Measurements from ENCODE around the gene RGSL1.

The RGSL1 gene

DNA sequence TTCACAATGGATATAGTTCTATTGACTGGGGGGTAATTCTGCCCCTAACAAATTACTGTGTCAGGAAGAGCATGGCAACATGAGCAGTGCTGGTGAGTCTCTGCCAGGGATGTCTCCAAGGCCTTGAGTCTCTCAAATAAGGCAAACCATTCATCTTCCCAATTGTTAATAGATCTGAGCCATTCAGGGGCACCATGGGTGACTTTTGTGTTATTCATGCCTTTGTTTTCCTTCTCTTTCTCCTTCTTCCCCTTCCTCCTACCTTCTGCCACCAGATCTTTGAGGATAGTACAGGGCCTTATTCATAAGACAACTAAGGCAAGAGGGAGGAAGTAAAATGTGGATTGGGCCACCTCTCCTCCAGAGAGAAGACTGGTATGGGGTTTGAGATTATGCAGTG is at the start of gene RGSL1:
Gene RGSL1 (plus strand): TSS at position 60 of the 400 bp plus-strand sequence. CDS start 20 bp downstream, at position 80.
- no peak for DNase-seq (ENCODE audit: low read depth)

DNA sequence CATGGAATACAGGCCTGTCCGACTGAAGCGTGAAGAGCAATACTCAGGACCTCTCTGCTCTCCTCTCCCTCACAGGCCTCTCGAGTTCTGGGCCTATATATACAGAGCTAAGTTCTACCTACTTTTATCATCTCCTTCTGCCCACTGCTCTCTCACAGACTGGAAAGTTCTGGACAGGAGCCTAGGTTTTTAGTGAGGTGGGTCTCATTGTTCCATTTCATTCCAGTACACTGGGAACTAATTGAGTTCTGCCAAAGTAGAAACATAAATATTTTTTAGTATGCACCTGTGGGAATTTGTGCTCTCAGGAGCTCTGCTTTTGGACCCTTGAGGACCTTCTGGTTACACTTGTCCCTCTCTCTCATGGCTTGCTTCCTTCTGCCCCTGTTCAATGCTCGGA is 49.4 kb upstream of the RGSL1 start, which contains the start of gene TEDDM1:
Gene TEDDM1 (minus strand): TSS at position 101 of the 400 bp plus-strand sequence. CDS start 182 bp downstream, outside the sequence.
- no peak for DNase-seq (ENCODE audit: low read depth)

DNA sequence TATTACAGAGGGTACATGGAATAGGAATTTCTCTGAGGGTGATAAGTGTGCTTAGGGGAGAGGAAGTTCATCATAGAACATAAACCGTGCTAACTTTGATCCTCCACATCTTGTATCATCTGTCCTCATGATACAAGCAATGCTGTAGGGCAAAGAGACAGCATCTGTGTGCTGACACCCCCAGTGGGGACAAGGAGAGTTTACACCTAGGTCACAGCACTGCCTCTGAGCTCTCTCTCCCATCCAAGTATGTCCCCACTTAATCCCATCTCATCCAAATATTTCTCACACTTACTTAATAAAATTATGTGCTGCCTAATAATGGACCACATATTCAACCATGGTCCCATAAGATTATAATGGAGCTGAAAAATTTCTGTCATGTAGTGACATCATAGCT is 45.2 kb upstream of the RGSL1 start:
- no peak for DNase-seq (ENCODE audit: low read depth)

DNA sequence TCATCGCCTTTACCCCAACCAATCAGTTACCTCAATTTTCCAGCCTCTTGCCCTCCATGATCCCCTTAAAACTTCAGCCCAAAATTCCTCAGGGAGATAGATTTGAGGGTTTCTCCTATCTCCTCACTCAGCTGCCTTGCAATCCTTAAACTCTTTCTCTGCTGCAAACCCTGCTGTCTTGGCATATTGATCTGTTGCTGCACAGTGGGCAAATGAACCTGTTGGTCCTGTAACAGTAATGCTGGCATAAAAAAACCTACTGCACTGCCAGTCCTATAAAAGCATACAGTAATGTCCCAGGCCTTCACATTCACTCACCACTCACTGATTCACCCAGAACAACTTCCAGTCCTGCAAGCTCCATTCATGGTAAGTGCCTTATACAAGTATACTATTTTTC is 44.4 kb upstream of the RGSL1 start:
- DNase-seq (ENCODE audit: low read depth), result no peak

DNA sequence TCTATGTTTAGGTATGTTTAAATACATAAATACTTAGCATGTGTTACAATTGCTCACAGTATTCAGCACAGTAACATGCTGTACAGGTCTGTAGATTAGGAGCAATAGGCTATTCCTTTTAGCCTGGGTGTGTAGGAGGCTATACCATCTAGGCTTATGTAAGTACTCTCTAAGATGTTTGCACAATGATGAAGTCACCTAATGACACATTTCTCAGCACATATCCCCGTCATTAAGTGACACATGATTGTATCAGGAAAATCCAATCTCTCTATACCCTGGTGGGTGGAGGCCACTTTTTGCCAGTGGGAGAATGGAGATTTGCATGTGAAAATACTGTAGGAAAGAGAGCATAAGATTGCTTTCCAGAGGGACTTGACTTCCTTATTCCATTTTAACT is 43.9 kb upstream of the RGSL1 start:
- no peak for DNase-seq (ENCODE audit: low read depth)

DNA sequence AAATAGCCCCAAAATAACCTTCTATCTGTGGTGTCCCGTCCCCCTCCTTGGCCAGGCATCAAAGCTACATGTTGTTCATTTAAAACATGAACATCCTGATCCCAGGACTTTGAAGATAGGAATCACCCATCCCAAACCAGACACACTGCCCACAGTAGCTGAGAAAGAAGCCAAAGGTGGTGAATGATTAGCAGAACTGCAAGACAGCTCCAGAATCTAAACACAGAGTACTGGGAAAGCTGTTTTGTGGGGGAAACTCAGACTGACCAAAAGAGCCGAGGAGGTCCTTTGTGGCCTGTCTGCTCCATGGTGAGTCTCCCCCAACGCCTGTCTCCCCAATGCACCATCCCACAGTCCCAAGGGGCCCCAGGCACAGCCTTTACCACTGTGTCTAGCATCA is 42.2 kb upstream of the RGSL1 start:
- DNase-seq (ENCODE audit: low read depth), result no peak

DNA sequence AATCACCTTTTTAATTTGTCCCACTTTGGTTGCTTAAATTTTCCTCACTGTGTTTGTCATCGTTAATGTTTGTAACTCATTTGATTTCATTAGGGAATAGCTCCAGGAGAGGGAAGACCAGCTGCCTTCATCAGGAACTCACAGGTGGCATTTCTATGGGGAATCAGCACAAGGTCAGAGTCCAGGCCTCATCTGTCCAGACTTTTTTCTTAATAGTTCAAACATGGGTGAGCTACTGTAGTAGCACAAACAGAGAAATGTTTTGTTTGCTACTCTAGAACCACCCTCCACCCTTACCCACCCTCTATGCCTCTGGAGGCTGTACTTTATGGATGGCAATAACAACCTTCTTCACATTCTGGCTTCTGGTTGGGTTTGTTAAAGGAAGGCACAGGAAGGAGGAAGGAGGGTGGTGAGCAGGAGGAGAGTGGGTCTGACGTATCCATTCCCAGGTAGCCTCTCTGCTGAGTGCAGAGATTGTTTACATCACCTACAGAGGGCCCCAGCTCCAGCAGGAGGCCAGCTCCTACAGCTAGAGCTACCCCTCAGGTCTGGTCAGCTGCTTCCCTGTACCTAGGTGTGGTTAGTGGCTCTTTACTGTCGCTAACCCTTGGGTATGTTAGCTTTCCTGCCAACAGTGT is 41.4 kb upstream of the RGSL1 start:
- no peak for DNase-seq (ENCODE audit: low read depth)

DNA sequence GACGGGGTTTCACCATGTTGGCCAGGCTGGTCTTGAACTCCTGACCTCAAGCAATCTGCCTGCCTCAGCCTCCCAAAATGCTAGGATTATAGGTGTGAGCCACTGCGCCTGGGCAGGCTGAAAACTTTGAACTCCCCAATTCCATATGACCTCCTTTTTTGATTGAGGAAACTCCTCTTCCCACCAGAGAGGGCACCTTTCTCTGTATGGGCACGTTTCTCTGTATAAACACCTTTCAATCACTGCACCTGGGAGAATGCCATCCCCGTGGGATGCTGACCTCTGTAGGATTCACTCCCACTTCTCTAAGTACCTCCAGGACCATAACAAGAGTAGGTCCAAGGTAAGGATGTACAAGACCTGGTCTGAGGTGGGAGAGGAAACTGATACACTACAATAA is 39.8 kb upstream of the RGSL1 start:
- no peak for DNase-seq (ENCODE audit: low read depth)

DNA sequence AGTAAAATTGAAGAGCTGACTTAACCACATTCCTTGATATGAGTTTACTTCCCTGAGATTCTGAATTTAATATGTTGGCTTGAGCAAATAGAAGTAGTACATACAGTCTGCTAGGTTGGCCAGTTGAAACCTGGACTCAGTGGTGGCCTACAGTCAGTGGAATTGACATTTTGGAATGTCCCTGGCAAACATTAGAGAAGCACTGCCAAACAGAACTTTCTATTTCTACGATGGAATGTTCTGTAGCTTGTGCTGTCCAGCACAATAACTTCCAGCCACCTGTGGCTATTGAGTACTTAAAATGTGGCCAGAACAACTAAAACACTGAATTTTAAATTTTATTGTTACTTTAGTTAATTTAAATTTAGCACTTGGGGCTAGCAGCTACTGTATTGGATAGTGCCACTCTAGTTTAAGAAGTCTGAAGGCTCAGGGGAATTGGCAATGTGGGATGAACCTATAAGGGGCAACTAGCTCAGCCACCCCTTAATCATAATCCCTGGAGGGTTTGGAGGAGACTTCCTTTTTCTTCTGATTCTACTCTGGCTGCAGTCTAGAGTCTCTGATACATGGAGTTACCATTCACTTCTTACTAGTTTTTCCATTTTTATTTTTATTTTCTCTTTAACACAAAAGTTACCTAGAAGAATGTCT is 39.2 kb upstream of the RGSL1 start:
- DNase-seq (ENCODE audit: low read depth), result no peak

DNA sequence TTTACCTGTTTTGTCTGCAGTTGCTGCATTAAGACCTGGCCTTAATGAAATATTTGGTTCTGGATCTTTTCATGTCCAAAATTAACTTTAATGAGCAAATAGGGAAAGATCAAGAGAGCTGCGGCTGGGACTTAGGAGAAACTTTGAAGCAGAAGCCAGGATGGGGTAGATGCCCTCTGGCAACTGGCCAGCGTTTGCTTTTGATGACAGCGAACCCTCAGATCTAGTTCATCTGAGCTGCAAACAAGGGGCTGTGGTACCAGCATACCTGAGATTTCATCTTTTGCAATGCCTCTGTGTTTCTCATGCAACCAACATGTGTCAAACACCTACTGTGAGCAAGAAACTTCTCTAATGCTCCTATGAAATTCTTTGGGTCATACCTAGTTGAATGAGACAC is 36.5 kb upstream of the RGSL1 start:
- DNase-seq (ENCODE audit: low read depth), result no peak

DNA sequence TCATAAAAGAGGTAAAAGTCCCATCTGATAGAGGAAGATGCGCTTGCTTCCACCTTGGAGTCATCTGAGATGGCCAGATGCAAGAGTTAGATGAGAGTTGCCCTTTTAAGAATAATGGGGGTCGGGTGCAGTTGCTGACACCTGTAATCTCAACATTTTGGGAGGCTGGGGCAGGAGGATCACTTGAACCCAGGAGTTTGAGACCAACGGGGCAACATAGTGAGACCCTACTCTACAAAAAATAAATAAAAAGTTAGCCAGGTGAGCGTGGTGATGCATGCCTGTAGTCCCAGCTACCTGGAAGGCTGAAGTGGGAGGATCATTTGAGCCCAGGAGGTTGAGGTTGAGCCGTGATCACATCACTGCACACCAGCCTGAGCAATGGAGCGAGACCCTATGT is 36.0 kb upstream of the RGSL1 start:
- no peak for DNase-seq (ENCODE audit: low read depth)

DNA sequence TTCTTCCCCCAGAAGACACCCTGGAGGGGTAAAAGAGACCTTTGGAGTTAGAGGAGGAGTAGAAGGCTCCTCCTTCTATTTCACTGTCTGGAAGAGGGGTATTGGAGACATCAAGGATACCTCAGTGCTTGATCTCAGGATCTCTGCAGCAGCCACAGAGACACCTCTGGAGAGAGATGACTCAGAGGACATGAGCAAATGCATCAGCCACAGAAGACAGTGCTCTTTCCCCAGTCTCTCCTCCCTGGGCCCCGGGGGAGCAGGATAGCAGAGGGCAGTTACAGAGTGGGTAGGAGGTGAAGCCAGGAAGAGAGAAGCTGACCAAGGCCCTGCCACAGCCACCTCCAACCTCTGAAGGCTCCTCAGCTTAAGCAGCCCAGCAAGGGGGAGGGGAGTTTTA is 34.2 kb upstream of the RGSL1 start:
- DNase-seq (ENCODE audit: low read depth), result no peak

DNA sequence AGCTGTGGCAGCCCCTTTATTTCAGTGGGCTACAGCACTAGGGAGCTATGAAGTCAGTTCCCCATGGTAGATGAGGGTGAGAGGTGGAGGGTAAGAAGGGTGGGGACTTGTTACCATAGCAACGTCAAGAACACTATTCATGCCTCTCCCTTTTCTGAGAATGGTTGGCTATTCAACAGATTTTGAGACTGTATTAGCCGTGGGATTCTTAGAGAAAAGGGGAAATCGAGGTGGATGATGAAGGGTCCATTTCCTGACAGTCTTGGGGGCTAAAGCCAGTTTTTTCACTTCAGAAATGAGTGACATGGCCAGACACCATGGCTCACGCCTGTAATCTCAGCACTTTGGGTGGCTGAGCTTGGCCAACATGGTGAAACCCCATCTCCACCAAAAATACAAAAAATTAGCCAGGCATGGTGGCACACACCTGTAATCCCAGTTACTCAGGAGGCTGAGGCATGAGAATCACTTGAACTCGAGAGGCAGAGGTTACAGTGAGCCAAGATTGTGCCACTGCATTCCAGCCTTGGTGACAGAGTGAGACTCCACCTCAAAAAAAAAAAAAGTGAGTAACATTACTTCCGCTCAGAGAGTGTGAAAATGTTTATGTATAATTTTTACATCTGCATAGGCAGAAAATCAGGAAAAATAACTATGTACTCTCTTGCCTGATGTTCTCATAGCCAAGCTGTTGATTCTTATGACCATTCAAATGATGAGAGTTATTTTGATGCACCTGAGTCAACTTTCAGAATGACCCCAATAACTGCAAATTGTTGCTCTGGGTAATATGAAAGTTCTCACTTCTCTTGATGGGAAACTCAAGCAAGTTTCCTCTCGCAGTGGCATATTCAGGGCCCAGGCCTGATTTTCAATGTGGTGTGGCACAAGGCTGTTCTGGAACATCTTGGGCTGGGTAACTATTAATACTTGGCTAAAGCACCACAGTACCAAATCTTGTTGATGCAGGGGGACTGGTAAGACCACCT is 23.2 kb upstream of the RGSL1 start:
- no peak for DNase-seq (ENCODE audit: low read depth)

DNA sequence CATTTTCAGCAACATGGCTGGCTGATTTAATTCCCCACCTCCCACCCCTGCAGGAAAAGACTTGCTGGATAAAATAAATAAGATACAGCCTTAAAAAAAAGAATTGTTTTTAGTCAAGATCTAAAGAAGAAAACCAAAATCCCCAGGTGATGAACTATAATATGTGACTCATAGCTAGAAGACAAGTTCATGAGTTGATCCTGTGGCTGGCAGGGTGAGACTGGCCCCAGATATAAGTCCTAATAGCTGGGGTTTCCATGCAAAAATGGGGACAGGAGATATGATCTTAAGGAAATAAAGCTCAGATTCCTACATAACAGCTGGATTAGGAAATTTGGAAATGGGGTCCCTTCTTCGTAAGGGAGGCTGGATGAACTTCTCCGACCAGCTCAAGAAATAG is 21.9 kb upstream of the RGSL1 start:
- no peak for DNase-seq (ENCODE audit: low read depth)

DNA sequence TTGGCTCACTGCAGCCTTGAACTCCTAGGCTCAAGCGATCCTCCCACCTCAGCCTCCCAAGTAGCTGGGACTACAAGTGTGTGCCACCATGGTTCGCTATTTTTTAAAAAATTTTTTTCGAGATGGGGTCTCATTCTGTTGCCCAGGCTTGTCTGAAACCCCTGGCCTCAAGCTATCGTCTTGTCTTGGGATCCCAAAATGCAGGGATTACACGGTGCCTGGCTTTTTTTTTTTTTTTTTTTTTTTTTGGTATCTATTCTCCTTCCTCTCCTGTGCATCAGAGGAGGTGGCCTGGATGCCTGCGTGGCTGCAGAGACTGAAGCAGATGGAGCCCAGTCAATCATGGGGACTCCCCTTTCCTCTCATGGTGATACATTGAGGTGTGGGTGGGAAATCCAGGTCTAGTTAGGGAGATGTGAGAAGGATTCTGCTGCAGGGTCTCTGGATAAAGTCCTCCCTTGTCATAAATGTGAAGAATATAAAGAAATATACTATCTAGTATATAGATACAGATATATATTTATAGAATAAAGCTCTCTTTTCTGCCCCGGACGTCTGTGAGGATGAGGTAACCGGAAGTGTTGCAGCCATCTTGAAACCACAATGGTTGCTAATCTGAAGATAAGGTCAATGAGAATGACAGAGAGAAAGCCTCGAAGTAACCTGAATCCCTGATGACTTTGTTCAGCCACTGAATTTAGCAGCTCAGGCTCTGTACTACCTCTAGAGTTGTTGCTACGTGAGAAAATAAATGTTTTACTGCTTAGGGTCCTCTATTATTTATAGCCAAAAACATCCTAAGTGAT is 19.5 kb upstream of the RGSL1 start:
- peak; percentile 10 for DNase-seq (ENCODE audit: low read depth)

DNA sequence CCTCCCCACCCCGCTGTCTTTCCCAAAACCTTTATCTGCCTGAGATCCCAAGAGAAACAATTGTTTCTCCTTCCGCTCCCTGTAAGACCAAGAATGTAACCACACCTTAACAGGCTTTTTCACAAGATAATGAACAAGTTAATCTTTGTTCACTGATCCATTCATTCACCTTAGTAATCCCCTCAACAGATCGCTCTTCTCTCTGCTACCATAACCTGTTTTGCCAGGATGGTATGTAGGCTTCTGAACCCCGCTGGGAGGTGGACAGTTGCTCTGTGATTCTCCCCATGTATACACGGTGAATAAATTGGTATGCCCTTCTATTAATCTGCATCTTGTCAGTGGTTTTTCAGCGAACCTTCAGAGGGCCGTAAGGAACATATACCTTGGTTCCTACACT is 18.7 kb upstream of the RGSL1 start:
- no peak for DNase-seq (ENCODE audit: low read depth)

DNA sequence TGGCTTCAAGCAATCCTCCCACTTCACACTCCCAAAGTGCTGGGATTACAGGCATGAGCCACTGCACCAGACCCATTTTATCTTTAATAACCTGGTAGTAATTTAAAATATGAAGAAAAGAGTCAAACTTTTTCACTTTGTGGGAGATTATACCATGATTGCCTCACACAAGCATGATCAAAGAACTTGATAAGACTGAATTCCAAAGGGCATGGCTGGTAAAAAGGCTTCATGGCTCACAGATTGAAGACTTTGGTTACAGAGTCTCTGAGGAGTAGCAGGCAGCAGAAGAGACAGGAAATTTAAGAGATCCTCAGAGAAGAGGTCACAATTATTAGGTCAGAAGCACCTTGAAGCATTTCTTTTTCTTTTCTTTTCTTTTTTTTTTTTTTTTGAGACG is 16.4 kb upstream of the RGSL1 start:
- DNase-seq (ENCODE audit: low read depth), result no peak

DNA sequence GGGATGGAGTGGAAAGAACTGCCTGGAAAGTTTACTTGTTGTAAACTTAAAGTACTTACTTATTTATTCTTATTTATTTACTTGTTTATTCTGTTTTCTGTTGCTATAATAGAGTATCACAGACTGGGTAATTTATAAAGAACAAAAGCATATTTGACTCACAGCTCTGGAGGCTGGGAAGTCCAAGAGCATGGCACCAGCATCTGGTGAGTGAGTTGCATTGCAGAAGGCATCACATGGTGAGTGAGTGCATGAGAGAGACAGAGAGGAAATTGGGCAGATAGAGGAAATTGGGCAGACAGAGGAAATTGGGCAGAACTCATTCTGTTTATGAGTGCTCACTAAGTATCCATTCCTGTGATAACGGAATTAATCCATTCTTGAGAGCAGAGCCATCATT is 11.6 kb upstream of the RGSL1 start:
- DNase-seq (ENCODE audit: low read depth), result no peak

DNA sequence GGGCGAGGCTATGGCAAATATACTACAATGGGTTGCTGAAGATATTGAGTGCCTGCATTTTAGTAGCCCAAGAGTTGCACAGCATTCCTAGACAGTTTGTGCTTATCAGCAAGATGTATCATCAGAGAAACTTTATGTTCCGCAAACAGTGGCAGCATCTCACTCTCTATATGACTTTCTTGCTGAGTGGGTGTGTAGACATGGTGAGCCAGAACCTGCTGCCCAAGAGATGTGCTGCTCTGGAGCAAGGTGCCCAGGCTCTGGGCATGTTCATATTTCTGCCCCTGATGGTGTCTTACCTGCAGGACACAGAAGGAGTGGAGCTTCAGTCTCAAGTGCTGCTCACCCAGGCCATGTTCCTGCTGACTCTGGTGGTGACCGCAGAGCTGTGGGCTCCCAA is 8.2 kb upstream of the RGSL1 start:
- DNase-seq (ENCODE audit: low read depth), result no peak

DNA sequence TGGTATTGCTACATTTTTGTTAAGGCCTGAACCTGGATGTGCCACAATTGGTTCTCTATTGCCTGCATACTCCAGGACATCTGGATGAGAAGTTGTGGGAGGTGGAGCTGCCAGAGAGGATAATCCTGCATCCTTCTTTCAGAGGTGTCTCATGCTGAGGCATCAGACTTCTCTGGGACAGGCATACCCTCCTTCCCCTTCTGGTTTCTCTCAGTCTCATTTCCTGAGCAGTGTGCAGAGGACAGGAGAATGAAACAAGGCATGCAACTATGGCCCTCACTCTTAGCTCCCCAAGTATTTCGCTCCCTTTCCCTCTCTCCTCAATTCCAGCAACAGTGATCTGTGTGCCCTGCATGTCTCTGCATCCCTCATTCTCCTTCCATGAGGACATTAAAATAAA is 7.6 kb upstream of the RGSL1 start:
- DNase-seq (ENCODE audit: low read depth), result no peak

DNA sequence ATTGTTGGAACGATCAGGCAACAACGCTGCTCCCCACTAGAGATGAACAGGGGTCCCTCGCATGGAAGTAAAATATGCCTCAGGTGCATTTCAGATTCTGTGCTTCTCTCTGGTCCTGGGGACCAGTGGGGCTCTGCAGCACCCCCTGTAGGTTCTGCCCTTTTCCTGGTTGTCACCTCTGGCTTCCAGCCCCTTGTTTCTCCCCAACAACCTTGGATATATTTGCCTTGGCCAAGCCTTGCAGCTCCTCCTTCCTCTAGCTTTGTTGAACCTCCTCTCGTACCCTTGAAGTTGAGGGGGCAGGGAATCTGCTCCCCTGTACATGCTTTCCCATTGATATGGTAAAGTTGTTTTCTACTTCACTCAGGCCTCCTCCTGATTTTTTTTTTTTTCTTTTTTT is 5.4 kb upstream of the RGSL1 start:
- DNase-seq (ENCODE audit: low read depth), result no peak
